HPDE6-E6E7 (cell line): ENCODE results near the gene RRP1B.
"Not testable (repeated sequence)": the region's sequence is repeated elsewhere in the genome, so short reads cannot be mapped to it uniquely, and the experiment has no call there.

ENCODE experiments used
- DNase-seq: peaks from one replicate; pipeline ENCODE4 v3.0.0; 2011; ENCODE audit warnings: missing footprints; ENCODE audit errors: extremely low spot score

The RRP1B gene

GRCh38 chr21:43667191-43667904 is 8.0 kb downstream of the RRP1B start:
- peak; percentile 52 for DNase-seq

- no peak for DNase-seq
These were observed 10.7 kb downstream of the RRP1B start for GRCh38 chr21:43669828-43670605.

GRCh38 chr21:43675871-43676270 is 16.5 kb downstream of the RRP1B start:
- DNase-seq: no peak

GRCh38 chr21:43676391-43676790 is 17.0 kb downstream of the RRP1B start:
- no peak for DNase-seq

- DNase-seq: no peak
These were observed 20.6 kb downstream of the RRP1B start for GRCh38 chr21:43679951-43680350.

GRCh38 chr21:43680421-43680820 is 21.1 kb downstream of the RRP1B start:
- not testable (repeated sequence) for DNase-seq

- DNase-seq: no peak
These were observed 22.3 kb downstream of the RRP1B start for GRCh38 chr21:43681650-43682049.

- no peak for DNase-seq
These were observed 25.1 kb downstream of the RRP1B start for GRCh38 chr21:43684424-43684823.

- no peak for DNase-seq
These were observed 27.6 kb downstream of the RRP1B start for GRCh38 chr21:43686811-43687565.

GRCh38 chr21:43687566-43688399 is 28.4 kb downstream of the RRP1B start:
- no peak for DNase-seq

GRCh38 chr21:43688906-43689305 is 29.5 kb downstream of the RRP1B start:
- no peak for DNase-seq

GRCh38 chr21:43689556-43690337 is 30.4 kb downstream of the RRP1B start:
- no peak for DNase-seq

GRCh38 chr21:43690346-43690745 is 31.0 kb downstream of the RRP1B start:
- no peak for DNase-seq

GRCh38 chr21:43691086-43691795 is 31.9 kb downstream of the RRP1B start:
- DNase-seq: no peak

- no peak for DNase-seq
These were observed 32.4 kb downstream of the RRP1B start for GRCh38 chr21:43691801-43692200.

GRCh38 chr21:43692949-43693348 is 33.6 kb downstream of the RRP1B start:
- no peak for DNase-seq

- no peak for DNase-seq
These were observed 34.6 kb downstream of the RRP1B start for GRCh38 chr21:43693981-43694380.

GRCh38 chr21:43694437-43695079 is 35.2 kb downstream of the RRP1B start:
- no peak for DNase-seq

GRCh38 chr21:43696214-43696613 is 36.9 kb downstream of the RRP1B start:
- DNase-seq: no peak
